GM23338 (cell line): ENCODE results near the gene MCUR1. TPM values are rescaled to one million over a fixed set of nuclear protein-coding genes. Genes with fewer than 3 reads are reported as not detected.

ENCODE experiments used
- ATAC-seq: fragments of 200-7000 bp; cut with Tn5 transposase; 3 replicates; pipeline ENCODE4 v1.9.1; 2020
- DNase-seq: peaks from one replicate; pipeline ENCODE4 v3.0.0-alpha.2; 2015; ENCODE audit warnings: low spot score
- H2AFZ ChIP-seq: fragments of 200-600 bp; sonication (generic); 2 replicates; pipeline ENCODE4 v1.8.0; 2016; ENCODE audit warnings: antibody characterized with exemption, mild to moderate bottlenecking, moderate library complexity
- H3F3A ChIP-seq: fragments of 200-600 bp; sonication (generic); replicated peaks from 2 replicates; pipeline ENCODE4 v1.8.0; 2017; ENCODE audit warnings: antibody characterized with exemption, mixed run types, low read depth
- H3K27ac ChIP-seq: fragments of 200-600 bp; sonication (generic); 2 replicates; pipeline ENCODE4 v1.6.1; 2016; ENCODE audit warnings: low read depth
- H3K27me3 ChIP-seq: fragments of 200-600 bp; sonication (generic); 2 replicates; pipeline ENCODE4 v1.8.0; 2016; ENCODE audit warnings: mild to moderate bottlenecking, mixed run types, moderate library complexity; ENCODE audit not compliant: insufficient read depth
- H3K36me3 ChIP-seq: fragments of 200-600 bp; sonication (generic); 2 replicates; pipeline ENCODE4 v1.8.0; 2016; ENCODE audit warnings: mild to moderate bottlenecking; ENCODE audit not compliant: insufficient read depth
- H3K4me1 ChIP-seq: fragments of 200-600 bp; sonication (generic); 2 replicates; pipeline ENCODE4 v1.8.0; 2016; ENCODE audit warnings: mild to moderate bottlenecking, moderate library complexity; ENCODE audit not compliant: insufficient read depth
- H3K4me2 ChIP-seq: fragments of 200-600 bp; sonication (generic); 2 replicates; pipeline ENCODE4 v1.7.1; 2017; ENCODE audit warnings: mixed run types
- H3K4me3 ChIP-seq: fragments of 200-600 bp; sonication (generic); 2 replicates; pipeline ENCODE4 v1.6.1; 2016; ENCODE audit warnings: mixed run types
- H3K79me2 ChIP-seq: fragments of 200-600 bp; sonication (generic); replicated peaks from 2 replicates; pipeline ENCODE4 v1.8.0; 2017; ENCODE audit warnings: mild to moderate bottlenecking; ENCODE audit not compliant: insufficient read depth
- H3K9me2 ChIP-seq: fragments of 200-600 bp; sonication (generic); 2 replicates; pipeline ENCODE4 v1.8.0; 2017; ENCODE audit not compliant: insufficient read depth
- H4K20me1 ChIP-seq: fragments of 200-600 bp; sonication (generic); replicated peaks from 2 replicates; pipeline ENCODE4 v1.8.0; 2017; ENCODE audit warnings: mild to moderate bottlenecking; ENCODE audit not compliant: insufficient read depth
- H3K27ac Mint-ChIP-seq: 2 replicates; pipeline ENCODE4 v1.8.0; 2020; ENCODE audit warnings: inconsistent platforms, mild to moderate bottlenecking, moderate library complexity, mixed read lengths
- H3K27me3 Mint-ChIP-seq: 3 replicates; pipeline ENCODE4 v1.8.0; 2022; ENCODE audit warnings: low read depth, mild to moderate bottlenecking, moderate library complexity, mixed read lengths, inconsistent platforms; ENCODE audit not compliant: insufficient read depth, poor library complexity
- H3K36me3 Mint-ChIP-seq: 3 replicates; pipeline ENCODE4 v1.8.0; 2021; ENCODE audit warnings: low read depth, mild to moderate bottlenecking, inconsistent platforms, moderate library complexity, mixed read lengths
- H3K4me1 Mint-ChIP-seq: 3 replicates; pipeline ENCODE4 v1.8.0; 2020; ENCODE audit warnings: mild to moderate bottlenecking, inconsistent platforms, mixed read lengths
- H3K4me3 Mint-ChIP-seq: 3 replicates; pipeline ENCODE4 v1.8.0; 2021; ENCODE audit warnings: moderate library complexity, mild to moderate bottlenecking, inconsistent platforms, mixed read lengths
- H3K9me3 Mint-ChIP-seq: 3 replicates; pipeline ENCODE4 v1.8.0; 2020; ENCODE audit warnings: moderate library complexity, mild to moderate bottlenecking, inconsistent platforms, mixed read lengths
- CREB1 ChIP-seq: fragments of 250-450 bp; sonication (Bioruptor Pico); IDR thresholded peaks from 2 replicates; pipeline ENCODE4 v1.5.0; 2020; ENCODE audit warnings: low read depth, mild to moderate bottlenecking, moderate library complexity
- CTCF ChIP-seq, 2 experiments: fragments of 200-600 bp in 1 of 2; sonication (generic) in 1 of 2; conservative IDR thresholded peaks; 2 replicates each; pipeline versions ENCODE4 v1.5.1 to v1.6.1; 2016 to 2017; ENCODE audit warnings: antibody characterized with exemption in 2 of 2, low read depth in 2 of 2, mild to moderate bottlenecking in 2 of 2, moderate library complexity in 1 of 2
- EZH2 ChIP-seq: fragments of 200-600 bp; sonication (generic); IDR thresholded peaks from one replicate; pipeline ENCODE4 v1.8.0; 2017; ENCODE audit warnings: antibody characterized with exemption, mild to moderate bottlenecking, low read depth; ENCODE audit not compliant: unreplicated experiment
- EZH2phosphoT487 ChIP-seq: fragments of 200-600 bp; sonication (generic); IDR thresholded peaks from one replicate; pipeline ENCODE4 v1.8.1; 2018; ENCODE audit warnings: antibody characterized with exemption; ENCODE audit not compliant: unreplicated experiment
- JUNB ChIP-seq: IDR thresholded peaks from one replicate; pipeline ENCODE4 v1.6.1; 2016; ENCODE audit warnings: antibody characterized with exemption; ENCODE audit not compliant: unreplicated experiment
- NANOG ChIP-seq: IDR thresholded peaks from 2 replicates; pipeline ENCODE4 v1.6.1; 2016; ENCODE audit warnings: antibody characterized with exemption, borderline replicate concordance
- POLR2AphosphoS5 ChIP-seq: IDR thresholded peaks from 2 replicates; pipeline ENCODE4 v1.6.1; 2016; ENCODE audit warnings: antibody characterized with exemption, low read depth
- REST ChIP-seq: IDR thresholded peaks from one replicate; pipeline ENCODE4 v1.6.1; 2018; ENCODE audit warnings: antibody characterized with exemption; ENCODE audit not compliant: unreplicated experiment
- STAT1 ChIP-seq: IDR thresholded peaks from one replicate; pipeline ENCODE4 v1.6.1; 2016; ENCODE audit warnings: antibody characterized with exemption; ENCODE audit not compliant: unreplicated experiment
- ZNF114 ChIP-seq: fragments of 250-450 bp; sonication (Bioruptor Pico); IDR thresholded peaks from 2 replicates; pipeline ENCODE4 v1.5.0; 2020; ENCODE audit warnings: mild to moderate bottlenecking, moderate library complexity
- ZNF331 ChIP-seq: fragments of 250-450 bp; sonication (Bioruptor Pico); IDR thresholded peaks from 2 replicates; pipeline ENCODE4 v1.5.0; 2020; ENCODE audit warnings: low read depth, mild to moderate bottlenecking, moderate library complexity
- polyA plus RNA-seq: library from polyadenylated mRNA; unstranded; fragments of >200 nt; fragmentation: Nextera tagmentation; extraction: Ambion mirVana; gene quantifications from 2 replicates; pipeline ENCODE4 v1.2.1, GENCODE V29; 2016
- total RNA-seq: library from RNA; depleted of rRNA; stranded (reverse); fragments of >200 nt; shearing (Covaris generic); gene quantifications from 2 replicates; pipeline ENCODE4 v1.2.3, GENCODE V29; 2014
- TF ChIP-seq, protein P1 (sequence below): IDR thresholded peaks from 2 replicates; pipeline ENCODE4 v1.6.1; 2016; ENCODE audit warnings: antibody characterized with exemption
- TF ChIP-seq, protein P2 (sequence below): fragments of 250-450 bp; sonication (Bioruptor Pico); IDR thresholded peaks from 2 replicates; pipeline ENCODE4 v1.5.0; 2020; ENCODE audit warnings: mild to moderate bottlenecking, moderate library complexity

Gene MCUR1
- total and polyA plus RNA-seq, 2 experiments from 2014 or later, result 21.0 to 65.3 TPM

DNA sequence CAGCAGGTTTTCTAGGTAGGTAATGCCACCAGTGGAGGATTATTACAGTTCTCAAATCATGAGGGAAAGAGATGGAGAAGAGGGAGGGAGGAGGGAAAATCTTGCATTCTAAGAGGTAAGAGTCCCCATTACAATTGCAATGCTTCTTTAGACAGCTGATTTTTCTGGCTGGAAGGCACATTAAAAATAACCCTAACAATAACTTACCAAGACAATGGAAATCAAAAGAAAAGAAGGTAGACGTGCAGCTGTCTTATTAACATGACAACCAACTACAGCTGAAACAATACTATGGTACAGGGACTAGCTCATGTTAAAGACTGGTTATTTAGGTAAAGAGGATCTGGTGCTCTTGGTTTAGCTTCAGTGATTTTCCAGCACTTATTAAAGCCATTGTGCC, 24.6 kb downstream of the MCUR1 start:
- Histone ChIP-seq H3K27me3 (no peaks in the 10 kb centered on the region), H3K27ac (no peak overlapping the region), H2AFZ (no peak overlapping the region), H3F3A (no peaks in the 10 kb centered on the region), H3K4me2 (no peak overlapping the region), H3K79me2 (no peaks in the 10 kb centered on the region), H3K4me1 (no peaks in the 10 kb centered on the region), H3K9me2 (no peaks in the 10 kb centered on the region), H3K4me3 (no peak overlapping the region), H3K36me3 (peaks cover 13% of the 10 kb centered on the region; the same call in 1 of the 2 replicates), H4K20me1 (no peaks in the 10 kb centered on the region)
- Mint-ChIP-seq H3K4me3 (no peak overlapping the region), H3K27ac (no peak overlapping the region), H3K27me3 (peaks cover 6% of the 10 kb centered on the region), H3K4me1 (peaks cover 7% of the 10 kb centered on the region), H3K9me3 (no peaks in the 10 kb centered on the region), H3K36me3 (peaks cover 47% of the 10 kb centered on the region)
- ATAC-seq (no peak), DNase-seq (no peak)
- TF ChIP-seq, protein P1, sequence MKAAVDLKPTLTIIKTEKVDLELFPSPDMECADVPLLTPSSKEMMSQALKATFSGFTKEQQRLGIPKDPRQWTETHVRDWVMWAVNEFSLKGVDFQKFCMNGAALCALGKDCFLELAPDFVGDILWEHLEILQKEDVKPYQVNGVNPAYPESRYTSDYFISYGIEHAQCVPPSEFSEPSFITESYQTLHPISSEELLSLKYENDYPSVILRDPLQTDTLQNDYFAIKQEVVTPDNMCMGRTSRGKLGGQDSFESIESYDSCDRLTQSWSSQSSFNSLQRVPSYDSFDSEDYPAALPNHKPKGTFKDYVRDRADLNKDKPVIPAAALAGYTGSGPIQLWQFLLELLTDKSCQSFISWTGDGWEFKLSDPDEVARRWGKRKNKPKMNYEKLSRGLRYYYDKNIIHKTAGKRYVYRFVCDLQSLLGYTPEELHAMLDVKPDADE, result no peak
- no peak for TF ChIP-seq REST
- TF ChIP-seq, protein P2, sequence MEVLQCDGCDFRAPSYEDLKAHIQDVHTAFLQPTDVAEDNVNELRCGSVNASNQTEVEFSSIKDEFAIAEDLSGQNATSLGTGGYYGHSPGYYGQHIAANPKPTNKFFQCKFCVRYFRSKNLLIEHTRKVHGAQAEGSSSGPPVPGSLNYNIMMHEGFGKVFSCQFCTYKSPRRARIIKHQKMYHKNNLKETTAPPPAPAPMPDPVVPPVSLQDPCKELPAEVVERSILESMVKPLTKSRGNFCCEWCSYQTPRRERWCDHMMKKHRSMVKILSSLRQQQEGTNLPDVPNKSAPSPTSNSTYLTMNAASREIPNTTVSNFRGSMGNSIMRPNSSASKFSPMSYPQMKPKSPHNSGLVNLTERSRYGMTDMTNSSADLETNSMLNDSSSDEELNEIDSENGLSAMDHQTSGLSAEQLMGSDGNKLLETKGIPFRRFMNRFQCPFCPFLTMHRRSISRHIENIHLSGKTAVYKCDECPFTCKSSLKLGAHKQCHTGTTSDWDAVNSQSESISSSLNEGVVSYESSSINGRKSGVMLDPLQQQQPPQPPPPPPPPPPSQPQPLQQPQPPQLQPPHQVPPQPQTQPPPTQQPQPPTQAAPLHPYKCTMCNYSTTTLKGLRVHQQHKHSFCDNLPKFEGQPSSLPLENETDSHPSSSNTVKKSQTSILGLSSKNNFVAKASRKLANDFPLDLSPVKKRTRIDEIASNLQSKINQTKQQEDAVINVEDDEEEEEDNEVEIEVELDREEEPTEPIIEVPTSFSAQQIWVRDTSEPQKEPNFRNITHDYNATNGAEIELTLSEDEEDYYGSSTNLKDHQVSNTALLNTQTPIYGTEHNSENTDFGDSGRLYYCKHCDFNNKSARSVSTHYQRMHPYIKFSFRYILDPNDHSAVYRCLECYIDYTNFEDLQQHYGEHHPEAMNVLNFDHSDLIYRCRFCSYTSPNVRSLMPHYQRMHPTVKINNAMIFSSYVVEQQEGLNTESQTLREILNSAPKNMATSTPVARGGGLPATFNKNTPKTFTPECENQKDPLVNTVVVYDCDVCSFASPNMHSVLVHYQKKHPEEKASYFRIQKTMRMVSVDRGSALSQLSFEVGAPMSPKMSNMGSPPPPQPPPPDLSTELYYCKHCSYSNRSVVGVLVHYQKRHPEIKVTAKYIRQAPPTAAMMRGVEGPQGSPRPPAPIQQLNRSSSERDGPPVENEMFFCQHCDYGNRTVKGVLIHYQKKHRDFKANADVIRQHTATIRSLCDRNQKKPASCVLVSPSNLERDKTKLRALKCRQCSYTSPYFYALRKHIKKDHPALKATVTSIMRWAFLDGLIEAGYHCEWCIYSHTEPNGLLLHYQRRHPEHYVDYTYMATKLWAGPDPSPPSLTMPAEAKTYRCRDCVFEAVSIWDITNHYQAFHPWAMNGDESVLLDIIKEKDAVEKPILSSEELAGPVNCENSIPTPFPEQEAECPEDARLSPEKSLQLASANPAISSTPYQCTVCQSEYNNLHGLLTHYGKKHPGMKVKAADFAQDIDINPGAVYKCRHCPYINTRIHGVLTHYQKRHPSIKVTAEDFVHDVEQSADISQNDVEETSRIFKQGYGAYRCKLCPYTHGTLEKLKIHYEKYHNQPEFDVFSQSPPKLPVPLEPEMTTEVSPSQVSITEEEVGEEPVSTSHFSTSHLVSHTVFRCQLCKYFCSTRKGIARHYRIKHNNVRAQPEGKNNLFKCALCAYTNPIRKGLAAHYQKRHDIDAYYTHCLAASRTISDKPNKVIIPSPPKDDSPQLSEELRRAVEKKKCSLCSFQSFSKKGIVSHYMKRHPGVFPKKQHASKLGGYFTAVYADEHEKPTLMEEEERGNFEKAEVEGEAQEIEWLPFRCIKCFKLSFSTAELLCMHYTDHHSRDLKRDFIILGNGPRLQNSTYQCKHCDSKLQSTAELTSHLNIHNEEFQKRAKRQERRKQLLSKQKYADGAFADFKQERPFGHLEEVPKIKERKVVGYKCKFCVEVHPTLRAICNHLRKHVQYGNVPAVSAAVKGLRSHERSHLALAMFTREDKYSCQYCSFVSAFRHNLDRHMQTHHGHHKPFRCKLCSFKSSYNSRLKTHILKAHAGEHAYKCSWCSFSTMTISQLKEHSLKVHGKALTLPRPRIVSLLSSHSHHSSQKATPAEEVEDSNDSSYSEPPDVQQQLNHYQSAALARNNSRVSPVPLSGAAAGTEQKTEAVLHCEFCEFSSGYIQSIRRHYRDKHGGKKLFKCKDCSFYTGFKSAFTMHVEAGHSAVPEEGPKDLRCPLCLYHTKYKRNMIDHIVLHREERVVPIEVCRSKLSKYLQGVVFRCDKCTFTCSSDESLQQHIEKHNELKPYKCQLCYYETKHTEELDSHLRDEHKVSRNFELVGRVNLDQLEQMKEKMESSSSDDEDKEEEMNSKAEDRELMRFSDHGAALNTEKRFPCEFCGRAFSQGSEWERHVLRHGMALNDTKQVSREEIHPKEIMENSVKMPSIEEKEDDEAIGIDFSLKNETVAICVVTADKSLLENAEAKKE (CRISPR knock-in tag), result no peak
- TF ChIP-seq EZH2phosphoT487, result no peak
- TF ChIP-seq STAT1, result no peak
- no peak for TF ChIP-seq CTCF (conservative IDR thresholded peaks at IDR 0.05; ENCODE audit: low read depth in 2 of 2)
- no peak for TF ChIP-seq JUNB
- TF ChIP-seq ZNF331, result no peak
- TF ChIP-seq NANOG, result no peak
- no peak for TF ChIP-seq EZH2
- no peak for TF ChIP-seq POLR2AphosphoS5
- no peak for TF ChIP-seq ZNF114 (CRISPR knock-in tag)
- no peak for TF ChIP-seq CREB1 (CRISPR knock-in tag)
